ENCODE measurements around the gene EHF.
"Not testable (repeated sequence)": the region's sequence is repeated elsewhere in the genome, so short reads cannot be mapped to it uniquely, and the experiment has no call there.

The EHF gene

GRCh38 chr11:34692299-34692698 is 71.4 kb downstream of the EHF start:
- WGBS (ENCODE audit: insufficient coverage) = no CpG with 5 or more reads among the region's 26 CpGs
- DNase-seq; POLR2A ChIA-PET; H3K36me3 ChIP-seq (ENCODE audit: control insufficient read depth in 4 of 4, insufficient read depth in 4 of 4, low read length in 3 of 4); H3K4me3 ChIP-seq (ENCODE audit: control insufficient read depth in 1 of 7, extremely low read depth in 1 of 7, insufficient read depth in 4 of 7, low read depth in 2 of 7, low read length in 6 of 7); H3K27ac ChIP-seq (ENCODE audit: insufficient read depth in 1 of 2, low read depth in 1 of 2, low read length in 2 of 2, poor library complexity in 1 of 2, severe bottlenecking in 2 of 2); CTCF ChIA-PET; H3K9me3 ChIP-seq (ENCODE audit: control extremely low read depth in 1 of 5, control insufficient read depth in 4 of 5, insufficient read depth in 2 of 5, low read depth in 1 of 5, low read length in 4 of 5); H3K4me1 ChIP-seq (ENCODE audit: control extremely low read depth in 1 of 4, control insufficient read depth in 4 of 4, insufficient read depth in 4 of 4, low read length in 3 of 4); H3K27me3 ChIP-seq (replicated peaks in 2 of 5; ENCODE audit: control insufficient read depth in 4 of 5, insufficient read depth in 5 of 5, low read length in 4 of 5): not testable (repeated sequence)

GRCh38 chr11:34696862-34697261 is 76.0 kb downstream of the EHF start:
- Histone ChIP-seq H3K27me3 (replicated peaks in 2 of 5; ENCODE audit: control insufficient read depth in 4 of 5, insufficient read depth in 5 of 5, low read length in 4 of 5) (no peaks in the 10 kb centered on the region), H3K9me3 (ENCODE audit: control extremely low read depth in 1 of 5, control insufficient read depth in 4 of 5, insufficient read depth in 2 of 5, low read depth in 1 of 5, low read length in 4 of 5) (peaks cover 0 to 12% (median 5%) of the 10 kb centered on the region in 5 experiments), H3K27ac (ENCODE audit: insufficient read depth in 1 of 2, low read depth in 1 of 2, low read length in 2 of 2, poor library complexity in 1 of 2, severe bottlenecking in 2 of 2) (no peak overlapping the region), H3K4me1 (ENCODE audit: control extremely low read depth in 1 of 4, control insufficient read depth in 4 of 4, insufficient read depth in 4 of 4, low read length in 3 of 4) (no peaks in the 10 kb centered on the region), H3K36me3 (ENCODE audit: control insufficient read depth in 4 of 4, insufficient read depth in 4 of 4, low read length in 3 of 4) (no peaks in the 10 kb centered on the region), H3K4me3 (ENCODE audit: control insufficient read depth in 1 of 7, extremely low read depth in 1 of 7, insufficient read depth in 4 of 7, low read depth in 2 of 7, low read length in 6 of 7) (no peak overlapping the region)
- no peak for DNase-seq
- POLR2A ChIA-PET = interaction anchor here (0.7 kb wide), 1 partner anchor 9 kb away, joined by 4 read pairs; no protein-coding TSS in a partner anchor
- CTCF ChIA-PET = no interaction called here

GRCh38 chr11:34706709-34707461 is 86.0 kb downstream of the EHF start:
- WGBS (ENCODE audit: insufficient coverage) = 50% methylated on average over 2 of the region's 2 CpGs
- Histone ChIP-seq H3K9me3 (ENCODE audit: control extremely low read depth in 1 of 5, control insufficient read depth in 4 of 5, insufficient read depth in 2 of 5, low read depth in 1 of 5, low read length in 4 of 5) (peaks cover 0 to 26% (median 3%) of the 10 kb centered on the region in 5 experiments), H3K36me3 (ENCODE audit: control insufficient read depth in 4 of 4, insufficient read depth in 4 of 4, low read length in 3 of 4) (no peaks in the 10 kb centered on the region), H3K4me3 (ENCODE audit: control insufficient read depth in 1 of 7, extremely low read depth in 1 of 7, insufficient read depth in 4 of 7, low read depth in 2 of 7, low read length in 6 of 7) (no peak overlapping the region), H3K27me3 (replicated peaks in 2 of 5; ENCODE audit: control insufficient read depth in 4 of 5, insufficient read depth in 5 of 5, low read length in 4 of 5) (no peaks in the 10 kb centered on the region), H3K27ac (ENCODE audit: insufficient read depth in 1 of 2, low read depth in 1 of 2, low read length in 2 of 2, poor library complexity in 1 of 2, severe bottlenecking in 2 of 2) (no peak overlapping the region), H3K4me1 (ENCODE audit: control extremely low read depth in 1 of 4, control insufficient read depth in 4 of 4, insufficient read depth in 4 of 4, low read length in 3 of 4) (no peaks in the 10 kb centered on the region)
- ChIA-PET CTCF (interaction anchor here (1.0 kb wide), 1 partner anchor 94 kb away, joined by 3 read pairs; no protein-coding TSS in a partner anchor), POLR2A (interaction anchor here (0.7 kb wide), 1 partner anchor 190 kb away, joined by 3 read pairs; no protein-coding TSS in a partner anchor)
- no peak for DNase-seq

- ChIA-PET POLR2A (interaction anchor here (0.7 kb wide), 1 partner anchor 190 kb away, joined by 3 read pairs; no protein-coding TSS in a partner anchor), CTCF (no interaction called here)
- no peaks in the 10 kb centered on the region for H3K4me1 ChIP-seq (ENCODE audit: control extremely low read depth in 1 of 4, control insufficient read depth in 4 of 4, insufficient read depth in 4 of 4, low read length in 3 of 4)
- H3K4me3 ChIP-seq (ENCODE audit: control insufficient read depth in 1 of 7, extremely low read depth in 1 of 7, insufficient read depth in 4 of 7, low read depth in 2 of 7, low read length in 6 of 7) = no peak overlapping the region
- H3K9me3 ChIP-seq (ENCODE audit: control extremely low read depth in 1 of 5, control insufficient read depth in 4 of 5, insufficient read depth in 2 of 5, low read depth in 1 of 5, low read length in 4 of 5) = peaks cover 0 to 25% (median under 1%) of the 10 kb centered on the region in 5 experiments
- no peak overlapping the region for H3K27ac ChIP-seq (ENCODE audit: insufficient read depth in 1 of 2, low read depth in 1 of 2, low read length in 2 of 2, poor library complexity in 1 of 2, severe bottlenecking in 2 of 2)
- no peaks in the 10 kb centered on the region for H3K36me3 ChIP-seq (ENCODE audit: control insufficient read depth in 4 of 4, insufficient read depth in 4 of 4, low read length in 3 of 4)
- 63% methylated on average over 3 of the region's 3 CpGs for WGBS (ENCODE audit: insufficient coverage)
- H3K27me3 ChIP-seq (replicated peaks in 2 of 5; ENCODE audit: control insufficient read depth in 4 of 5, insufficient read depth in 5 of 5, low read length in 4 of 5) = no peaks in the 10 kb centered on the region
- DNase-seq = no peak
Measured at GRCh38 chr11:34707462-34707840, 86.6 kb downstream of the EHF start.

Measured in common myeloid progenitor, CD34-positive (primary cell).